Measurements from ENCODE around the gene ROCK2. TPM values are rescaled to one million over a fixed set of nuclear protein-coding genes. Genes with fewer than 3 reads are reported as not detected.

Gene ROCK2
- polyA plus RNA-seq, 1 donor (not counting 4 experiments of a cell fraction or from before 2014, with no cell fraction given), result 12.6 TPM

- Histone ChIP-seq H3K4me1 (ENCODE audit: control insufficient read depth, extremely low read depth, insufficient read depth, low read length) (no peaks in the 10 kb centered on the region), H3K9ac (ENCODE audit: control insufficient read depth, extremely low read depth, insufficient read depth, low read length) (no peak overlapping the region), H3K79me2 (ENCODE audit: control insufficient read depth, insufficient read depth, low read length) (no peaks in the 10 kb centered on the region), H2AFZ (ENCODE audit: control insufficient read depth, low read length) (no peak overlapping the region), H3K4me2 (ENCODE audit: control insufficient read depth, extremely low read depth, insufficient read depth, low read depth, low read length) (no peak overlapping the region), H3K27me3 (ENCODE audit: control insufficient read depth, extremely low read depth, insufficient read depth, low read length) (no peaks in the 10 kb centered on the region), H3K4me3 (ENCODE audit: control insufficient read depth in 2 of 3, extremely low read depth in 1 of 3, insufficient read depth in 2 of 3, low read depth in 1 of 3, low read length in 3 of 3) (no peak overlapping the region), H3K9me3 (ENCODE audit: control insufficient read depth, low read depth, low read length) (no peaks in the 10 kb centered on the region), H3K36me3 (ENCODE audit: control insufficient read depth in 2 of 2, extremely low read depth in 1 of 2, insufficient read depth in 2 of 2, low read length in 2 of 2) (no peaks in the 10 kb centered on the region), H4K20me1 (ENCODE audit: control insufficient read depth, extremely low read depth, insufficient read depth, low read length) (no peaks in the 10 kb centered on the region), H3K27ac (ENCODE audit: control insufficient read depth, insufficient read depth, low read length) (no peak overlapping the region), H3K9me1 (ENCODE audit: control insufficient read depth, extremely low read depth, insufficient read depth, low read length) (no peaks in the 10 kb centered on the region)
- DNase-seq (ENCODE audit: low read depth, low spot score) (no peak), FAIRE-seq (no peak)
- TF ChIP-seq CTCF (optimal IDR thresholded peaks at IDR 0.05 in 1 of 3, IDR thresholded peaks at IDR 0.05 in 1 of 3, conservative IDR thresholded peaks at IDR 0.05 in 1 of 3; ENCODE audit: extremely low read depth in 1 of 3, insufficient read depth in 2 of 3, low read length in 3 of 3) (no peak), EZH2 (IDR thresholded peaks at IDR 0.05; ENCODE audit: low read length) (no peak)
- dilution Hi-C loops (cut with MboI; ENCODE audit: extremely low pct_ligation_motif_present, low sequenced_read_pairs), result no loop called here
Measured at GRCh38 chr2:11227595-11227994, 116.8 kb downstream of the ROCK2 start.

- DNase-seq (ENCODE audit: low read depth, low spot score), result no peak
- Histone ChIP-seq H3K9me1 (ENCODE audit: control insufficient read depth, extremely low read depth, insufficient read depth, low read length) (no peaks in the 10 kb centered on the region), H3K79me2 (ENCODE audit: control insufficient read depth, insufficient read depth, low read length) (no peaks in the 10 kb centered on the region)
Measured at GRCh38 chr2:11224887-11225286, 119.5 kb downstream of the ROCK2 start.

More at GRCh38 chr2:11224887-11225286, 119.5 kb downstream of the ROCK2 start:
- no peaks in the 10 kb centered on the region for H3K4me1 ChIP-seq (ENCODE audit: control insufficient read depth, extremely low read depth, insufficient read depth, low read length)
- peaks cover 0 to under 1% of the 10 kb centered on the region in 2 experiments for H3K36me3 ChIP-seq (ENCODE audit: control insufficient read depth in 2 of 2, extremely low read depth in 1 of 2, insufficient read depth in 2 of 2, low read length in 2 of 2)
- no peak overlapping the region for H3K27ac ChIP-seq (ENCODE audit: control insufficient read depth, insufficient read depth, low read length)
- no peak overlapping the region for H3K4me2 ChIP-seq (ENCODE audit: control insufficient read depth, extremely low read depth, insufficient read depth, low read depth, low read length)
- TF ChIP-seq EZH2 (IDR thresholded peaks at IDR 0.05; ENCODE audit: low read length) (no peak), CTCF (optimal IDR thresholded peaks at IDR 0.05 in 1 of 3, IDR thresholded peaks at IDR 0.05 in 1 of 3, conservative IDR thresholded peaks at IDR 0.05 in 1 of 3; ENCODE audit: extremely low read depth in 1 of 3, insufficient read depth in 2 of 3, low read length in 3 of 3) (no peak)
- H4K20me1 ChIP-seq (ENCODE audit: control insufficient read depth, extremely low read depth, insufficient read depth, low read length), result no peaks in the 10 kb centered on the region
- no peaks in the 10 kb centered on the region for H3K9me3 ChIP-seq (ENCODE audit: control insufficient read depth, low read depth, low read length)
- H3K9ac ChIP-seq (ENCODE audit: control insufficient read depth, extremely low read depth, insufficient read depth, low read length), result no peak overlapping the region
- dilution Hi-C loops (cut with MboI; ENCODE audit: extremely low pct_ligation_motif_present, low sequenced_read_pairs), result no loop called here
- no peak for FAIRE-seq
- H3K4me3 ChIP-seq (ENCODE audit: control insufficient read depth in 2 of 3, extremely low read depth in 1 of 3, insufficient read depth in 2 of 3, low read depth in 1 of 3, low read length in 3 of 3), result no peak overlapping the region
- H2AFZ ChIP-seq (ENCODE audit: control insufficient read depth, low read length), result no peak overlapping the region
- no peaks in the 10 kb centered on the region for H3K27me3 ChIP-seq (ENCODE audit: control insufficient read depth, extremely low read depth, insufficient read depth, low read length)
